Measurements from ENCODE around the gene WDR93.

DNA sequence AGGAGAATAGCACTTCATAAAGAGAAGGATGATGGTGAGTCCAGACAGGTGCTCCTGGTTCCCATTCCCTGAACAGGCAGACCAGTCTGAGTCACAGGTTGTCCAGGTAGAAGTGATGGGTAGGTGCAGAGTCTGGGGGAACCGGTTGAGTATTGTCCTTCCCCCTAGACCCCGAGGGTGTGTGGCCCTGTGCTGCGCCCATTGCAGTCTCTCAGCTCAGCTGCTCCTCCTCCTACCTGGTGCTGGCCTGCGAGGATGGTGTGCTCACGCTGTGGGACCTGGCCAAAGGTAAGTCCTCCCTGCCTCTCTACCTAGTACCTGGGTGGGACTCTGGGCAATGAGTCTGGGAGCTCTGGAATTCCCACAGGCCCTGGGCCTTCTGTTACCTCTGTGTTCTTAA lies 40.7 kb downstream of the WDR93 start:
- TF ChIP-seq POLR2AphosphoS5 (IDR thresholded peaks at IDR 0.05; ENCODE audit: low read depth, low read length) (no peak), POLR2A (IDR thresholded peaks at IDR 0.05; ENCODE audit: low read depth, low read length) (no peak), TAF1 (IDR thresholded peaks at IDR 0.05; ENCODE audit: borderline replicate concordance, low read depth, low read length) (no peak)
